GM12878 (cell line): Measurements from ENCODE around the gene CTR9. TPM values are rescaled to one million over a fixed set of nuclear protein-coding genes. Genes with fewer than 3 reads are reported as not detected.

Experiments used
- ATAC-seq: fragments of 200-7000 bp; cut with Tn5 transposase; 3 replicates; pipeline ENCODE4 v1.9.1; 2020; ENCODE audit warnings: mild to moderate bottlenecking, moderate library complexity
- BruUV-seq: library from RNA; stranded (reverse); fragments of 400-500 nt; replicated peaks from 2 replicates; lab custom pipeline; 2021; lab: Mats Ljungman, UMichigan
- CTCF ChIA-PET: fragments of 300-600 bp; sonication (Branson Sonifier 250); formaldehyde crosslinking; extraction: SDS; loops from one replicate; lab custom pipeline; 2021; ENCODE audit warnings: inconsistent platforms; lab: Yijun Ruan, JAX
- POLR2A ChIA-PET: fragments of 350-600 bp; formaldehyde crosslinking; extraction: SDS; loops from one replicate; lab custom pipeline; 2021; ENCODE audit warnings: inconsistent platforms; lab: Charles Lee
- RAD21 ChIA-PET: fragments of 300-600 bp; sonication (Branson Sonifier 250); formaldehyde crosslinking; loops from one replicate; lab custom pipeline; 2023; ENCODE audit warnings: antibody characterized with exemption; ENCODE audit not compliant: unreplicated experiment; lab: Charles Lee
- SMC1A ChIA-PET: fragments of 300-600 bp; sonication (Branson Sonifier 250); formaldehyde crosslinking; loops from one replicate; lab custom pipeline; 2023; ENCODE audit not compliant: unreplicated experiment, uncharacterized antibody; lab: Charles Lee
- DNase-seq: peaks from one replicate; pipeline ENCODE4 v3.0.0-alpha.2; 2011; ENCODE audit warnings: low read depth, low spot score
- FAIRE-seq: peaks from 3 replicates; lab custom pipeline; 2011; peaks lifted over from hg19 to GRCh38; lab: Jason Lieb, UNC
- H2AFZ ChIP-seq: 2 replicates; pipeline ENCODE4 v1.6.0; 2011; ENCODE audit warnings: low read depth, low read length, control low read depth; ENCODE audit not compliant: control insufficient read depth
- H3K27ac ChIP-seq: 2 replicates; pipeline ENCODE4 v1.5.1; 2011; ENCODE audit warnings: control low read depth; ENCODE audit not compliant: control insufficient read depth, insufficient read depth
- H3K27me3 ChIP-seq, 2 experiments: replicated peaks in 1 of 2; 2 replicates each; pipeline versions ENCODE4 v1.6.0 to v1.6.1; 2011; ENCODE audit warnings: low read length in 1 of 2; ENCODE audit not compliant: control insufficient read depth in 2 of 2, insufficient read depth in 2 of 2
- H3K36me3 ChIP-seq, 2 experiments: 2 replicates each; pipeline ENCODE4 v1.5.1; 2011; ENCODE audit warnings: low read length in 1 of 2; ENCODE audit not compliant: control insufficient read depth in 2 of 2, insufficient read depth in 2 of 2
- H3K4me1 ChIP-seq: 2 replicates; pipeline ENCODE4 v1.6.1; 2011; ENCODE audit warnings: mild to moderate bottlenecking, low read length, moderate library complexity, mixed read lengths; ENCODE audit not compliant: control insufficient read depth, insufficient read depth
- H3K4me2 ChIP-seq: 2 replicates; pipeline ENCODE4 v1.6.0; 2011; ENCODE audit warnings: control low read depth; ENCODE audit not compliant: control insufficient read depth, insufficient read depth
- H3K4me3 ChIP-seq: fragments of 200-600 bp; sonication (generic); 2 replicates; pipeline ENCODE4 v1.5.1; 2016
- H3K79me2 ChIP-seq: 2 replicates; pipeline ENCODE4 v1.6.0; 2011; ENCODE audit warnings: low read length; ENCODE audit not compliant: control insufficient read depth, insufficient read depth
- H3K9ac ChIP-seq: 2 replicates; pipeline ENCODE4 v1.8.0; 2011; ENCODE audit warnings: low read length, control low read depth, mixed read lengths; ENCODE audit not compliant: control insufficient read depth, insufficient read depth
- H3K9me3 ChIP-seq: replicated peaks from 3 replicates; pipeline ENCODE4 v1.5.1; 2011; ENCODE audit warnings: mild to moderate bottlenecking, low read length; ENCODE audit not compliant: control insufficient read depth, insufficient read depth
- H4K20me1 ChIP-seq: 2 replicates; pipeline ENCODE4 v1.6.0; 2011; ENCODE audit not compliant: control insufficient read depth, insufficient read depth
- CEBPZ ChIP-seq: fragments of 150-350 bp; IDR thresholded peaks from 2 replicates; pipeline ENCODE4 v1.6.1; 2016; ENCODE audit warnings: low read depth, low read length
- POLR2AphosphoS5 ChIP-seq: IDR thresholded peaks from 2 replicates; pipeline ENCODE4 v1.6.1; 2011; ENCODE audit warnings: mild to moderate bottlenecking, low read length, inconsistent platforms
- STAT3 ChIP-seq: IDR thresholded peaks from 2 replicates; pipeline ENCODE4 v1.6.1; 2011; ENCODE audit warnings: low read depth, low read length, improper control_type of control experiment
- WGBS: methylation state at CpG from one replicate; pipeline ENCODE4 v1.1.6; 2016; ENCODE audit warnings: low lambda C conversion rate; ENCODE audit not compliant: insufficient replicate concordance, insufficient coverage; ENCODE audit errors: missing lambda C conversion rate; 5-methylcytosine and 5-hydroxymethylcytosine counted together
- in situ Hi-C: fragments of 300-500 bp; cut with MboI; formaldehyde crosslinking; loops from 9 replicates; pipeline ENCODE4 v1.14.3; 2018; ENCODE audit warnings: mixed read lengths
- intact Hi-C: fragments of 100-400 bp; cut with micrococcal nuclease; formaldehyde crosslinking; loops from one replicate; pipeline ENCODE4 v1.14.2; 2022; ENCODE audit not compliant: unreplicated experiment
- polyA plus RNA-seq, 11 experiments: library from polyadenylated mRNA; depleted of rRNA in 4 of 11; unstranded in 6 of 11; stranded (reverse) in 5 of 11; fragments of >200 nt; fragmentation: Nextera tagmentation in 4 of 11; fragmentation: Illumina TruSeq in 1 of 11; extraction: Ambion mirVana in 4 of 11; extraction: Trizol in 1 of 11; gene quantifications; 1 replicate in 1 of 11; 2 replicates in 10 of 11; pipeline versions ENCODE4 v1.2.1 to v1.2.3, GENCODE V29; 2011 to 2016; ENCODE audit warnings: inconsistent platforms in 2 of 11, missing spikeins in 2 of 11, low read depth in 1 of 11
- total RNA-seq, 4 experiments: library from RNA; depleted of rRNA in 3 of 4; stranded (reverse); fragments of >200 nt in 3 of 4; fragmentation: Illumina TruSeq in 1 of 4; extraction: Trizol in 1 of 4; gene quantifications; 2 replicates each; pipeline versions ENCODE4 v1.2.1 to v1.2.3, GENCODE V29; 2013 to 2021

CTR9 gene
- total and polyA plus RNA-seq, 10 of the 15 experiments (the other 5 are each of a cell fraction or from before 2014, with no cell fraction given): 13.9 to 54.9 (median 28.9) TPM

GRCh38 chr11:10797531-10797930 lies 46.5 kb downstream of the CTR9 start:
- no peak overlapping the region for H3K27ac ChIP-seq
- no peak overlapping the region for H3K9ac ChIP-seq
- no peak overlapping the region for H3K4me3 ChIP-seq
- SMC1A ChIA-PET: interaction anchor here (1.0 to 1.6 kb wide), 3 partner anchors 27 to 224 kb away, joined by 3 to 5 read pairs (median 3); no protein-coding TSS in a partner anchor
- RAD21 ChIA-PET: interaction anchor here (2.9 kb wide), 1 partner anchor 11 kb away, joined by 15 read pairs; the partner anchor contains the start of gene EIF4G2
- CTCF ChIA-PET: no interaction called here
- H3K9me3 ChIP-seq: no peaks in the 10 kb centered on the region
- 0 out of 2 replicates have a peak, but pooled peaks have one; percentile 2 for TF ChIP-seq POLR2AphosphoS5
- no peak for TF ChIP-seq CEBPZ
- no peak for TF ChIP-seq STAT3
- no peak for ATAC-seq
- no TSS peak for BruUV-seq
- H3K4me2 ChIP-seq: no peak overlapping the region
- 82% methylated on average over 3 of the region's 3 CpGs for WGBS
- no peak for FAIRE-seq
- no peaks in the 10 kb centered on the region for H4K20me1 ChIP-seq
- H3K36me3 ChIP-seq: peaks cover 19 to 45% of the 10 kb centered on the region in 2 experiments
- POLR2A ChIA-PET: interaction anchor here (0.8 to 1.8 kb wide), 3 partner anchors 11 to 27 kb away, joined by 3 to 13 read pairs (median 4); partner anchors contain the start of gene EIF4G2
- no peaks in the 10 kb centered on the region for H3K79me2 ChIP-seq
- intact Hi-C loops: no loop called here
- H3K4me1 ChIP-seq: no peaks in the 10 kb centered on the region; the same call in 1 of the 2 replicates
- H2AFZ ChIP-seq: no peak overlapping the region
- in situ Hi-C loops: no loop called here
- no peak for DNase-seq
- H3K27me3 ChIP-seq: no peaks in the 10 kb centered on the region
